Fibroblast of skin of back (primary cell): ENCODE data around the gene SLC25A38.
"Not testable (repeated sequence)": the region's sequence is repeated elsewhere in the genome, so short reads cannot be mapped to it uniquely, and the experiment has no call there.

Experiments used
- DNase-seq: peaks from one replicate; pipeline ENCODE4 v3.0.0-alpha.2; 2013

Gene SLC25A38

GRCh38 chr3:39408493-39409372, 25.6 kb downstream of the SLC25A38 start:
- no peak for DNase-seq

- no peak for DNase-seq
Measured at GRCh38 chr3:39409514-39410136, 26.5 kb downstream of the SLC25A38 start.

- DNase-seq, result no peak
Measured at GRCh38 chr3:39410893-39411292, 27.7 kb downstream of the SLC25A38 start.

GRCh38 chr3:39412668-39413260, 29.6 kb downstream of the SLC25A38 start:
- DNase-seq, result no peak

DNA sequence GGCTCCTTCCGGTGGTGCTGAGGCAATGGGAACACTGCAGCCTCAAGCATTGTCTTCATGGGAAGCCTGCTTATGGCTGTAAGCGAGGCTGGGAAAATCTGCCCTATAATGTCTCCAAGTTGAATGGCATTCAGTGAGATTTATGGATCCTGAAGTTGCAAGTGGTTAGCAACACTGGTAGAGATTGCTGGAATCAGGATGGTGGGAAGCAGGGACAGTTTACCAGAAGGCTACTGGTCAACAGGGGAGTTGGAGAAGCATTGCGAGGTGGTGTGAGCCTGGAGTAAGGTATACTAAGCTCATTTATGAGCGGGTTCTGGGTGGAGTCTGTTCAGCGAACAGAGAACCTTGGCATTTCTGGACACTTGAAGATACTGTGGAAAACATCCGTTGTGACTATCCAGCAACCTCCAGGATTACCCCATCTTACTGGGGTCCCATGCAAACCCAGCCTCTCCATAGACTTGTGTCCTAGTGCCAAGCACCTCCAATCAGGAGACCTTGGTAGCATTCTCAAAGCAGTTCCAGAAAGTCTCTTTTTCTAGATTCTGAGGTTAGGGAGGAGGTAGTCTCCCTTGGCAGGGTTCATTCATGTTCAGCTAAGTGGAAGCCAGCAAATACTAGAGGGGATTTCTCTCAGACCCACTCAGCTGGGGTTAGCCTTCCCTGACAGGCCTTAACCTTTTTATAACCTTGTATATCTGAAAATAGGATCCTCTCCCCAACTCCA, 30.7 kb downstream of the SLC25A38 start:
- DNase-seq, result no peak

DNA sequence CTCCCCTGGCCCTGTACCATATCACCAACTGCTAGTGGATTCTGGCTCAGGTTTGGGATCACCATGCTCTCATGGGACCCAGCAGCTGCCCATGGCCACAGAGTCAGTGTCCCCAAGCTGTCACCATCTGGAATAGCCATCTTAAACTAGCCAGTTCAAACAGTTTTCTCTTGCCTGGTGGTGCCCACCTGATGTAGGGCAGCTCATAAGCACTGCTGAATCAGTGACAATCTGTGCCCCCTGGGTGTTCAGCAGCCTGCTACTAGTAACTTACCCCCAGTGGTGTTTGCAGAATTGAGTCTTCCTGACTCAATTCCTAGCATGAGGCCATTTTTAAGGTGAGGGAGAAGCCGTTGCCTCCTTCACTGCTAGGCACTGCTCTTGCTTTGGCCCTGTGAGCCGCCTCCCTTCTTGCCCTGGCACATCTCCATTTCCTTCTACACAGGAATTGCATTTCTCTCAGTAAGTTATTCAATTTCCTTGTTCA, 31.3 kb downstream of the SLC25A38 start:
- DNase-seq, result no peak

DNA sequence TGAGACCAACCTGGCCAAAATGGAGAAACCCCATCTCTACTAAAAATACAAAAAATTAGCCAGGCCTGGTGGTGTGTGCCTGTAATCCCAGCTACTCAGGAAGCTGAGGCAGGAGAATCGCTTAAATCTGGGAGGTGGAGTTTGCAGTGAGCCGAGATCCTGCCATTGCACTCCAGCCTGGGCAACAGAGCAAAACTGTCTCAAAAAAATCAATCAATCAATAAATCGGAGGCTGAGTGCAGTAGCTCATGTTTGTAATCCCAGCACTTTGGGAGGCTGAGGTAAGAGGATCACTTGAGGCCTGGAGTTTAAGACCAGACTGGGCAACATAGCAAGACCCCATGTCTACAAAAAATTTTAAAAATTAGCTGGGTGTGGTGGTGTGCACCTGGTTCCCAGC, 32.1 kb downstream of the SLC25A38 start:
- DNase-seq, result not testable (repeated sequence)

GRCh38 chr3:39415983-39416382, 32.8 kb downstream of the SLC25A38 start:
- DNase-seq, result no peak

DNA sequence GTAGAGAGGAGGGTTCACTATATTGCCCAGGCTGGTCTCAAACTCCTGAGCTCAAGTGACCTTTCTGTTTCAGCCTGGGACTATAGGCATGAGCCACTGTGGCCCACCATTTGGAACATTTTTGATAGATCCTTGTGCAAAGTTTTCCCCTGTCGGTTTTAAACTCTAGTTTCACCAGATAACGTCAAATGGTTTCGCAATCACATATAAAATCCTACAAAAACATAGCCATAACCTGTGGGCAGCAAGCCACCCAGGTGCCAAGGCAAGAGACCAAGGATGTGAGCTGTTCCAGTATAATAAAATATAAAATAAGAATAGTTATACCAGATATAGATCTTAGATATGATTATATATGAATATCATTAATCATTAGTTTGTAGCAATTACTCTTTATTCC, 33.8 kb downstream of the SLC25A38 start:
- DNase-seq, result not testable (repeated sequence)

- DNase-seq, result not testable (repeated sequence)
Measured at GRCh38 chr3:39418556-39419225, 35.5 kb downstream of the SLC25A38 start.

DNA sequence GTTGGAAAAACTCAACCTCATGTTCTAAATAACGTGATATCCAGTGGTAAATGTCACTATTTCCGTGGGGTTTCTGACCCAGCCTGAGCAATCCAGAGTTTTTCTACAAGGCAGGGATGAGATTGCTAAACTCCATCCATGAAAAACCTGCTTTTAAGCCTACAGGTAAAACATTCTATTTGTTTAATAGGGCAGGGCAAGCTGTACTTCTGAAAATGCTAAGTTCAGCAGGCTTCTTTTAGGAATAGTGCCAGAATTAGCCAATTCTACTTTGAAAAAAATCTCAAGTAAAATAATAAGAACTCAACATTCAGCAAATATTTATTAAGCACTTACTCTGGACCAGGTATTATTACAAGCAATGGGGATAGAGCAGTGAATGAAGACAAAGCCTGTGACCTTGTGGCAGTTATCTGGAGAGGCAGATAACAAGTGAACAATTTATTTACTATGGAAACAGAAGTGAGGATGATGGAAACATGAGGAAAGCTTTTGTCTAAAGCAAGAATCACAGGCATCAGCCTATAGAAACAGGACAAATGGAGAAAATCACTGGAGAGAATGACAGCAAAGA, 36.7 kb downstream of the SLC25A38 start:
- no peak for DNase-seq

DNA sequence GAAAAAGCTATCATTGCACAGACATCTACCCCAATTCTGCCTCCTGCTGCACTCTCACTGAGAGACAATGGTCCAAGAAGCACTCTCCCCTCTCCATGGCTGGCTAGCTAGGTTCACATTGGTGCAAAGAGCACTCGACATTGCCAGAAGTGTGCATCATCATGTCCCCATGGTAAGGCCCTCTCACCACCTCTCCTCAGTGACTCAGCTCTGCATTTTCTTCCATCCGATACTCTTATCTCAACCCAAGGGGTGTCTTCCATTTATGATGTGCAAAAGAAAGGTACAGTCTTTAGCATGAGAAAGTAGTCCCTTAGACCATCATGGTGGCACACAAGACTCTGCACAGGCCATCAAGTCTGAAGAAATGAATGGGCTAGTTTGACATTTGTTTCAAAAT, 37.4 kb downstream of the SLC25A38 start:
- DNase-seq, result no peak

- DNase-seq, result peak; percentile 56
Measured at GRCh38 chr3:39423436-39423970, 40.3 kb downstream of the SLC25A38 start.

DNA sequence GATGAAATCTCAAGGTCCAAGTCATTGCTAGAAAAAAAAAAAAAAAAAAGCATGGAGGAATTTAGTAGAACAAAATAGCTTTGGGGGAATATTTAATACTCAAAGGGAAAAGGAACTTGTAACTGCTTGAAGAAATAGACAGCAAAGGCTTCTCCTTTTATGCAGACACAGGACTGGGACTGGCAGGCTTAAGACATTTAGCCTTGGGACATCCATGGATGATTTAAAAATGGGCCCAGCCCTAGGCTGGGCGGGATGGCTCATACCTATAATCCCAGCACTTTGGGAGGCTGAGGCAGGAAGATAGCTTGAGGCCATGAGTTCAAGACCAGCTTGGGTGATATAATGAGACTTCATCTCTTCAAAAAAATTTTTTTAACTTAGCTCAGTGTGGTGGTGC, 43.1 kb downstream of the SLC25A38 start:
- no peak for DNase-seq

DNA sequence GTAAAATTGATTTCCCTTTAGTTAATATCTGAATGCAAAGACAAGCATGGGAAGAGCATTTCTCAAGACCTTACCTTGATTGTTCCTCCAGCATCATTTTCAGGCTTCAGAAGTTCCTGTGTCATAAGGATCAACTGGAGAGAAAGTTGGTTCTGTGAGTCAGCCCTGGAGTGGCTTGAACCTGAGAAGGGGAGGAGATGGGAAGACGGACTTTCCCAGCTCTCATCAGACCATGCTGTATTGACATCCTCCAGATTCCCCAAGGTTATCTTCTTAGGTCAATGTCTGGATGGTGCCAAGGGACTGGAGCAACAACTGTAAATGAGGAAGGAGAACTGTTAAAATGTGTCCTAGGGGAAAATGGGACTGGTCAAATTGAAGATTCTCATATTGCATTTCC, 44.3 kb downstream of the SLC25A38 start:
- no peak for DNase-seq

- DNase-seq, result no peak
Measured at GRCh38 chr3:39428745-39429201, 45.6 kb downstream of the SLC25A38 start.

DNA sequence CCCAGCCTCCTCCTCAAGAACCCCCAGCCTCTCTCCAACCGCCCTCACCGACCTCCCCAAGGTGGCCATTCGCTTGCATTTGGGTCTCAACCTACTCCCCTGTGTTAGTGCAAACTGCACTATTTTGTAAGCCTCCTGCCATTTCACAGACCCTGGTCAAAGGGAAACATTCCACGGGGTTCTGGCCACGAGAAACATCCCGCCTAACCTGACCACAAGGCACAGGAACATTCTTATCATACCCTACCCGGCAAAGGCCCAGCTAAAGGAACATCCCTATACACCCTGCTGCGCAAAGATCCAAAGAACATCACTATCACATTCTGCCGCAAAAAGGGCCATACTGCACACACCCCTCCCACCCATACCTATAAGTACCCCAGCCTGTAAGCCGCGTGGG, 46.3 kb downstream of the SLC25A38 start:
- DNase-seq, result no peak

DNA sequence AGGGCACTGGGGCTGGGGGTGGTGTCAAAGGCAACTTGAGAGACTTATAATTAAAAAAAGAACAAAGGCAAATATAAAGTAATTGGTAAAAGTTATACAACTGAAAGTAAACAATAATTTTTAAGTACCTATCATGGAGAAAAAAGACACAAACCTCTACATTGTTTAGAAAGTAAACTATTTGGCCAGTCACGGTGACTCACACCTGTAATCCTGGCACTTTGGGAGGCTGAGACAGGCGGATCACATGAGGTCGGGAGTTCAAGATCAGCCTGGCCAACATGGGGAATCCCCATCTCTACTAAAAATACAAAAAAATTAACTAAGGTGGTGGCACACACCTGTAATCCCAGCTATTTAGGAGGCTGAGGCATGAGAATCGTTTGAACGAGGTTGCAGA, 49.2 kb downstream of the SLC25A38 start:
- DNase-seq, result no peak

DNA sequence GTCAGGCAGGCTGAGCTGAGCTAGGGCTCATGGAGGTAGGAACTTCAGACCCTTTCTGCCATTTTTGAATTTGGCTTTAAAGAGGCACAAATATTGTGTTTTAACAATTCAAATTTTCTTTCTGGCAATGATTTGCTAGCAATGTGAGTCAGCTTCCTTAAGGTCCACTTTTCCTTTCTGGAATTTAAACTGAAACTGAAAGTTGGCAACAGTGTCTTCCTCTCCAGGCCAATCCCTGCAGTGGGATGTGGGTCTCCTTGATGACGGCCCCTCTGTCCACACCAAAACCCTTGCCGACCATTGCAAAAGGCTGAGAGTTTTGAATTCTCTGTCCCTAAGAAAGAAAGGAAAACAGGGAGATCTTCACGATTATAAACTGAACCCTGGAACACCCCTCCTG, 50.5 kb downstream of the SLC25A38 start:
- DNase-seq, result peak; percentile 43

GRCh38 chr3:39434574-39434973, 51.4 kb downstream of the SLC25A38 start:
- DNase-seq, result peak; percentile 25

- DNase-seq, result no peak
Measured at GRCh38 chr3:39435006-39435748, 52.0 kb downstream of the SLC25A38 start.
